ENCODE data around the gene SP7.

- TF ChIP-seq CTCF (IDR thresholded peaks at IDR 0.05) (no peak), POLR2A (IDR thresholded peaks at IDR 0.05) (no peak)
These were observed 7.8 kb upstream of the SP7 start for GRCh38 chr12:53343969-53344368.

Data from esophagus squamous epithelium (tissue), 4 donors.